Nephron progenitor cell (in vitro differentiated cells): ENCODE data around the gene UNCX.
"Not testable (repeated sequence)": the region's sequence is repeated elsewhere in the genome, so short reads cannot be mapped to it uniquely, and the experiment has no call there.

Source experiments
- DNase-seq: peaks from one replicate; pipeline ENCODE4 v3.0.0; 2021
- H3K27ac Mint-ChIP-seq: 2 replicates; pipeline ENCODE4 v1.8.0; 2021; ENCODE audit warnings: mild to moderate bottlenecking, moderate library complexity, mixed read lengths
- H3K27me3 Mint-ChIP-seq: 2 replicates; pipeline ENCODE4 v1.8.0; 2021; ENCODE audit warnings: mild to moderate bottlenecking, low read depth, mixed read lengths; ENCODE audit not compliant: poor library complexity
- H3K36me3 Mint-ChIP-seq: 2 replicates; pipeline ENCODE4 v1.8.0; 2021; ENCODE audit warnings: low read depth, mixed read lengths
- H3K4me1 Mint-ChIP-seq: 2 replicates; pipeline ENCODE4 v1.8.0; 2021; ENCODE audit warnings: mixed read lengths
- H3K4me3 Mint-ChIP-seq: 2 replicates; pipeline ENCODE4 v1.8.0; 2021; ENCODE audit warnings: mild to moderate bottlenecking, moderate library complexity, mixed read lengths
- H3K9me3 Mint-ChIP-seq: 2 replicates; pipeline ENCODE4 v1.8.0; 2021; ENCODE audit warnings: mild to moderate bottlenecking, moderate library complexity, mixed read lengths
- CTCF ChIP-seq: fragments of 200-600 bp; sonication (generic); IDR thresholded peaks from 2 replicates; pipeline ENCODE4 v1.5.0; 2021; ENCODE audit warnings: antibody characterized with exemption

Gene UNCX

GRCh38 chr7:1279041-1279440, 46.4 kb downstream of the UNCX start:
- TF ChIP-seq CTCF: no peak
- DNase-seq: no peak
- Mint-ChIP-seq H3K27ac (no peak overlapping the region), H3K36me3 (peaks cover 11% of the 10 kb centered on the region), H3K4me3 (no peak overlapping the region), H3K4me1 (peaks cover 10% of the 10 kb centered on the region), H3K9me3 (peaks cover 16% of the 10 kb centered on the region), H3K27me3 (peaks cover 34% of the 10 kb centered on the region)

- not testable (repeated sequence) for DNase-seq, H3K4me3 Mint-ChIP-seq, H3K27ac Mint-ChIP-seq
- Mint-ChIP-seq H3K27me3 (peaks cover 34% of the 10 kb centered on the region), H3K4me1 (peaks cover 16% of the 10 kb centered on the region), H3K9me3 (peaks cover 16% of the 10 kb centered on the region), H3K36me3 (peaks cover 11% of the 10 kb centered on the region)
These were observed 47.2 kb downstream of the UNCX start for GRCh38 chr7:1279895-1280294.

GRCh38 chr7:1281068-1281467, 48.4 kb downstream of the UNCX start:
- no peak overlapping the region for H3K4me3 Mint-ChIP-seq
- no peak for DNase-seq
- peaks cover 16% of the 10 kb centered on the region for H3K9me3 Mint-ChIP-seq
- H3K27ac Mint-ChIP-seq: no peak overlapping the region
- TF ChIP-seq CTCF: no peak
- peaks cover 11% of the 10 kb centered on the region for H3K36me3 Mint-ChIP-seq
- peaks cover 34% of the 10 kb centered on the region for H3K27me3 Mint-ChIP-seq
- H3K4me1 Mint-ChIP-seq: peaks cover 17% of the 10 kb centered on the region

GRCh38 chr7:1282679-1283078, 50.0 kb downstream of the UNCX start:
- TF ChIP-seq CTCF: no peak
- Mint-ChIP-seq H3K27ac (no peak overlapping the region), H3K36me3 (peaks cover 7% of the 10 kb centered on the region), H3K4me3 (no peak overlapping the region), H3K9me3 (peaks cover 11% of the 10 kb centered on the region), H3K4me1 (peaks cover 26% of the 10 kb centered on the region), H3K27me3 (peaks cover 36% of the 10 kb centered on the region)
- DNase-seq: no peak

GRCh38 chr7:1283337-1283736, 50.7 kb downstream of the UNCX start:
- no peak overlapping the region for H3K27ac Mint-ChIP-seq
- no peak overlapping the region for H3K4me3 Mint-ChIP-seq

GRCh38 chr7:1283941-1284742, 51.5 kb downstream of the UNCX start:
- Mint-ChIP-seq H3K36me3 (no peaks in the 10 kb centered on the region), H3K27me3 (peaks cover 29% of the 10 kb centered on the region), H3K4me1 (peaks cover 31% of the 10 kb centered on the region), H3K9me3 (no peaks in the 10 kb centered on the region), H3K27ac (no peak overlapping the region), H3K4me3 (no peak overlapping the region)
- DNase-seq: no peak
- no peak for TF ChIP-seq CTCF

More at GRCh38 chr7:1283337-1283736, 50.7 kb downstream of the UNCX start:
- H3K4me1 Mint-ChIP-seq: peaks cover 26% of the 10 kb centered on the region
- no peak for DNase-seq
- no peak for TF ChIP-seq CTCF
- H3K27me3 Mint-ChIP-seq: peaks cover 32% of the 10 kb centered on the region
- peaks cover 8% of the 10 kb centered on the region for H3K9me3 Mint-ChIP-seq
- peaks cover 6% of the 10 kb centered on the region for H3K36me3 Mint-ChIP-seq
